Activated CD4-positive, alpha-beta T cell treated with anti-CD3 and anti-CD28 coated beads, Interleukin-2, amount 50 U/mL, for 1 hour (primary cell): Measurements from ENCODE around the gene PI4KA.
"Not testable (repeated sequence)": the region's sequence is repeated elsewhere in the genome, so short reads cannot be mapped to it uniquely, and the experiment has no call there.

Experiments
- DNase-seq: peaks from one replicate; pipeline ENCODE4 v3.0.0-alpha.2; 2020

Gene PI4KA

DNA sequence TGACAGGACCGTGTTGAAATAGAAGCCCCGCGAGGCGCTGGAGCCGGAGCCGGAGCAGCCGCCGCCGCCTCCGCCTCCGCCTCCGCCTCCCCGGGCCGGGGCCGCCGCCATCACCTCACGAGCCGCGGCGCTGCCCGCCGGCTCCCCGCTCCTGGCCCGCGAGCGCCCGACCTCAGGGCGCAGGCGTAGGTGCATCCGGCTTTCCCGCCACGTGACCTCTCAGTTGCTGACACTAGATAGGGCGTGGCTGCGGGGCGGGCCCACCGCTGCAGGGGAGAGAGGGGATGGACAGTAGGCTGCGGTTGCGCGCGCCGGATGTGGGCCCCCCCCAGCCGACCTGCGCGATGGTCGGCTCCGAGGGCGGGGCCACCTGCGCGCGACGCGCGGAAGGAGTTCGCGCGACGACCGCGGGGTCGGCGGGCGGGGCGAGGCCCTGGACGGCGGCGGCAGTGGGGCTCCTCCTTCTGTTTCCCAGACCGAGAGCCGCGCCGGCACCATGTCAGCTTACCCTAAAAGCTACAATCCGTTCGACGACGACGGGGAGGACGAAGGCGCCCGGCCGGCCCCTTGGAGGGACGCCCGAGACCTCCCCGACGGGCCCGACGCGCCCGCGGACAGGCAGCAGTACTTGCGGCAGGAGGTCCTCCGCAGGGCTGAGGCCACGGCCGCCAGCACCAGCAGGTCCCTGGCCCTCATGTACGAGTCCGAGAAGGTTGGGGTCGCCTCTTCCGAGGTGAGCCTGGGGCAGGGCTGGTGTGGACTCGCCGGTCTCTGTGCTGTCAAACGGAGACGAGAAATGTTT is at the start of gene PI4KA, which contains the start of gene SNAP29:
Gene PI4KA, minus strand, starts transcription at position 197 of the 802 bp plus-strand sequence. Its CDS starts 86 bp downstream, at position 111.
Gene SNAP29, plus strand, starts transcription at position 393 of the 802 bp plus-strand sequence. Its CDS starts 104 bp downstream, at position 497.
- DNase-seq = peak; percentile 97

- no peak for DNase-seq
Measured at GRCh38 chr22:20906387-20906767, 47.8 kb upstream of the PI4KA start.

GRCh38 chr22:20905415-20906386 is 47.1 kb upstream of the PI4KA start:
- DNase-seq = no peak

DNA sequence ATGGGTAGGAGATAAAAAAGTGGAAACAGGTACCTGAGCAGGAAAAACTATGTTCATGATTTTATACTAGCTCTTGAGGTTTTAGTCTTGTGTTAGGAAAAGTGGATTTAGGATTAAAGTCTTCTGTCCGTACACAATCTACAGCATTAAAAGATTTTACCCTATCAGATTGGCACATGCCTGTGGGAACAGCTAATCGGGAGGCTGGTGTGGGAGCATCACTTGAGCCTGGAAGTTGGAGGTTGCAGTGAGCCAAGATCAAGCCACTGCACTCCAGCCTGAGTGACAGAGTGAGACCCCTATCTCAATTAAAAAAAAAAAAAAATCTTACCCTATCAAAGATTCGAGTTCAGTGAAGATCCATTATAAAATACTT is 46.4 kb upstream of the PI4KA start:
- DNase-seq = no peak

DNA sequence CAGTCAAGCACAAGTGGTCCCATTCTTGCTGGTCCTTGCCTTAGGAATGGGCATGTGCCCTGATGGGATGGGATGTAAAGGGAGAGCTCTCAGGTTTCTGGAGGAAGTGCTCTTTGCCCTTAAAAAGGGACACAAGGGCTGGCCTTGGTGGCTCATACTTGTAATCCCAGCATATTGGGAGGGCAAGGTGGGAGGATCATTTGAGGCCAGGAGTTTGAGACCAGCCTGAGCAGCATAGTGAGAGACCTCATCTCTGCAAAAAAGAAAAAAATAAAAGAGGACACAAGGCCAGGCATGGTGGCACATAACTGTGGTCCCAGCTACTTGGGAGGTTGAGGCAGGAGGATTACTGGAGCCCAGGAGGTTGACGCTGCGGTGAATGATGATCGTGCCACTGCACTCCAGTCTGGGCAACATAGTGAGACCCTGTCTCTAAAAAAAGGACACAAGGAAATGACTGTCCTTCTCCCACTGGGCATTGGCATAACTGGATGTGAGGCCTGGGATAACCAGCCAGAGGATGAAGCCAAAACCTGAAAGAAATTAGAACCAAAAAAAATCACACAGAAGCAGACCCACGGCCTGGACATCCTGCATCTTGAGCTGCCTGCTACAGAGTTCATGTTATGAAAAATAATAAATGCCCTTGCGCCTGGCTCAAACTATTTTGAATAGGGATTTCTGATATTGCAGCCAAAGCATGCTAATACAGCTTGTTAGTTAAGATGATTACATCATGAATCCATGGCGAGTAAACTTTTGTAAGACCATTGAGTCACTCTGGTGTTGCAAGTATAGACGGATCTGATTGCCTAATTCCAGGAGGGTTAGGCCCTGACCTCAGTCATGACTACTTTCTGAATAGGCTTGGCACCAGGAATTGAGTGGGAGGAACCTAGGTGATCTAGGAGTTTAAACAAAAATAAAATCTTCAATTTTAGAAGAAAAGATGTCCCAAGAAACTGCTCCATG is 45.7 kb upstream of the PI4KA start:
- DNase-seq = no peak

DNA sequence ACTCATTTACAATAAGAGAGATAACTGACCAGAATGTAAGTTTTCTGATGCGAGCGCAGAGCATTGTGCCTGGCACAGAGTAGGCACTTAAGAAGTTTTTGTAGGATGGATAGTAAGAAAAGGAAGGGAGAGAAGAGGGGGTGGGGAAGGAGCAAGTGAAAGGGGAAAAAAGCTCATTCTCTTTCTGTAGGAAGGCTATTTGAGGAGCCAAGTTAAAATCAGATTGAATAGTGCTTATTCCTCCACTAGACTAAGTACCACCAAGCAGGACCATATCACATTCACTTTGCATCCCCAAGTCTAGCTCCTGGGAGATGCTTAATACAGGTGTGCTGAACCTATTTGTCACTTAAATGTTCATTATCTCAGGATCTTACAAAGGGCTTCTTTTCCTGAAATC is 44.5 kb upstream of the PI4KA start:
- DNase-seq = no peak

- DNase-seq = not testable (repeated sequence)
Measured at GRCh38 chr22:20901093-20902033, 42.8 kb upstream of the PI4KA start.

- DNase-seq = no peak
Measured at GRCh38 chr22:20899827-20900423, 41.3 kb upstream of the PI4KA start.

GRCh38 chr22:20897737-20898136 is 39.1 kb upstream of the PI4KA start:
- not testable (repeated sequence) for DNase-seq

GRCh38 chr22:20890975-20891374 is 32.4 kb upstream of the PI4KA start:
- no peak for DNase-seq

- DNase-seq = no peak
Measured at GRCh38 chr22:20889904-20890540, 31.4 kb upstream of the PI4KA start.

DNA sequence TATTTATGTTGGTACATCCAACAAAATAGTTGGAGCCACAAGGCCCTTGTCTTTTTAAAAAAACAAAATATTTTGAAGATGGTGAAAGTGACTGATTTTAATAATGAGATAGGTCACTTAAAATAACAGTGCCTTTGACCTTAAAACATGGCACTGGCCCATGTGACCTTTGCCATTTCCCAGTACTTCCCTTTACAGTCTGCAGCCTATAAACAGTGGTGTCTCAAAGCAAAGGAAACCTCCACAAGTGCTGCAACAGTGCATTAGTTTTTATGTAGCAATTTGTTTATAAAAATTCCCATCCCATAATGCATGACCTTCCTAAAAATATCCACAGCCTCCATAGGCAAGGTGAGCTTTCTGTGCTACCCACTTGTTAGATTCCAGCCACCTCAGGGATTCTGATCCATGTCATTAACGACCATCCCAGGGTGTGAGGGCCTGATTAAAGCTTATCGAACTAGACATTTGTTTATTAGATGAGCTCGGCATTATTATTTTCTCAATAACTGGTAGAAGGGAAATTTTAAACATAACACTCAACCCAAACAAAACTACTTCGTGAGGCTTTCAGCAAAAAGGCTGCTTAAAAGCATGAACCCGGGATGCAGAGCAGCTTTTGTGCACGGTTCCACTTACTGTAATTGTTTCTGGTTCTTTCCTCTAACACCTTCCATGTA is 30.6 kb upstream of the PI4KA start:
- DNase-seq = no peak

DNA sequence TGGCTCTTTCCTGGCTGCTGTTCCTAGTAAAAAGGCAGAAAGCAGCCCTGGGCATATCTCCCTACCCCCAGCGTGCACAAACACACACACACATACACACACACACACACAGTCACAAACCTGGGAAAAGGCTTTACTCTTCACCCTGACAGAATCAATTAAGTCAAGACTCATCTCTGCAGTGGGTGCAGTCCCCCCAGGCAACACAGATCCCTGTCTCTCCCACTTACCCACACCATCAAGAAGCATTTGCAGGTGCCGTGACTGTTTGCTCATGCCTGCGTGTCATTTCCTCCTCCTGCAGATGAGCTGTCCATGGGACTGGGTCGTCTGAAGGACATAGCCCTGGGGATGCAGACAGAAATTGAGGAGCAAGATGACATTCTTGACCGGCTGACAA is 28.8 kb upstream of the PI4KA start:
- DNase-seq = no peak

DNA sequence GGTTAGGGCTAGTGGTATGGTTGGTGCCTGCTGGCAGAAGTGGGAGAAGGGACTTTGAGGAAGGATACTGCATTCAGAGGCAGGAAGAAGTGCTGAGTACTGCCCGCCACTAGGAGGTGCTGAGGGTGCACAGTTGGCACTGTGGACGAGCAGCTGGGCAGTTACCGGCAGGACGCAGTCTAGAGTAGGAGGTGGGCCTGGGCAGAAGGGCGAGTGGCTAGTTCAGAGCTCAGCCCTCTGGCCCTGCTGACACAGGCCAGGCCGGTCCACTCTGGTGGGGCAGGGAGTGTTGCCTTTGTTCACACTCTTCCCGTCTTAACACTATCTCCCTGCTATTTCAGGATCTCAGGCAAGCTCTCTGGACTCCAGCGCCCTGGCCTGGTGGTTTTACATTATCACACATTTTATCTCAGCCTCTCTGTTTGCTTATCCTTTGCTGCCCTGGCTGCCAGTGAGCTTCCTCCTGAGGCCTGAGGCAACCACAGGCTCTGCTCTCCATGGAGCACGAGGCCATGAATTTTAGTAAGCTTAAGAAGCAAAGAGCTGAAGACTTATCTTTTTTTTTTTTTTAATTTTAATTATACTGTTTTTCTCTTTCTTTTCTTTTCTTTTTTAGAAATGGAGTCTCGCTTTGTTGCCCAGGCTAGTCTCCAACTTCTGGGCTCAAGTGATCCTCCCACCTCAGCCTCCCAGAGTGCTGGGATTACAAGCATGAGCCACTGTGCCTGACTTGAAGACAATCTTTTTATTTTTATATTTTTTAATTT is 27.1 kb upstream of the PI4KA start:
- DNase-seq = peak; percentile 26

DNA sequence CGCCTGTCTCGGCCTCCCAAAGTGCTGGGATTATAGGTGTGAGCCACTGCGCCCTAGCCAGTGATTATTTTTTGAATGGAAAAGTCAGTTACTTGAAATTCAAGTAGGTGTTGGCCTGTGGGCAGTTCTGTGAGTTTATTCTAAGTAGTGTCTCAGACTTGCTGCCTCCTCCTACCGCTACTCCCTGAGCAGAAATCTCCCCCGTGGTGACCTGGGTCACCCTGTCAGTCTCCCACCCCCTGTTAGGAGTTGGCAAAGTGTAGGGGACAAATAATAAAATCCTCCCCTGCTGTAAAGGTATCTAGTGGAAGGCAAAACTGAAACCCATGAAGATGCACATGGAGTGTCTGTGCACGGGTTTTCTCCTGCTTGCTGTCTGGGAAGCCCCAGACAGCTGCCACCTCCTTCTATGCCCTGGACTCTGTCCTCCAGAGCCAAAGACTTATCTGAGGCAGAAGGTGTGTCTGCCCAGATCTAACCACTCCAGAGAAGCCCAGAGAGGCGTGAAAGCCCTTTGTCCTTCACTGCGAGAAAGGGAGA is 26.5 kb upstream of the PI4KA start:
- no peak for DNase-seq

- no peak for DNase-seq
Measured at GRCh38 chr22:20884454-20884853, 25.8 kb upstream of the PI4KA start.

GRCh38 chr22:20882855-20883254 is 24.2 kb upstream of the PI4KA start:
- no peak for DNase-seq
